Duodenal mucosa (tissue), 2 donors: Measurements from ENCODE around the gene DOK6.

Experiments used
- H3K27ac ChIP-seq: one replicate; pipeline ENCODE4 v1.7.0; 2013; ENCODE audit warnings: low read depth, low read length
- H3K27me3 ChIP-seq, 2 donors: one replicate each; pipeline ENCODE4 v1.7.0; 2013; ENCODE audit warnings: low read length in 2 of 2, control low read depth in 1 of 2; ENCODE audit not compliant: insufficient read depth in 2 of 2, control insufficient read depth in 1 of 2
- H3K36me3 ChIP-seq, 2 donors: one replicate each; pipeline ENCODE4 v1.7.0; 2013; ENCODE audit warnings: low read length in 2 of 2, control low read depth in 1 of 2; ENCODE audit not compliant: insufficient read depth in 2 of 2, control insufficient read depth in 1 of 2
- H3K4me1 ChIP-seq, 2 donors: one replicate each; pipeline ENCODE4 v1.7.0; 2013; ENCODE audit warnings: low read length in 2 of 2, control low read depth in 1 of 2; ENCODE audit not compliant: insufficient read depth in 2 of 2, control insufficient read depth in 1 of 2
- H3K4me3 ChIP-seq, 2 donors: one replicate each; pipeline ENCODE4 v1.7.0; 2013; ENCODE audit warnings: low read length in 2 of 2, low read depth in 1 of 2
- H3K9ac ChIP-seq, 2 donors: one replicate each; pipeline ENCODE4 v1.7.0; 2013; ENCODE audit warnings: low read length in 2 of 2, low read depth in 1 of 2
- H3K9me3 ChIP-seq, 2 donors: one replicate each; pipeline ENCODE4 v1.7.0; 2013; ENCODE audit warnings: low read length in 2 of 2, control low read depth in 1 of 2; ENCODE audit not compliant: control insufficient read depth in 1 of 2

The DOK6 gene

DNA sequence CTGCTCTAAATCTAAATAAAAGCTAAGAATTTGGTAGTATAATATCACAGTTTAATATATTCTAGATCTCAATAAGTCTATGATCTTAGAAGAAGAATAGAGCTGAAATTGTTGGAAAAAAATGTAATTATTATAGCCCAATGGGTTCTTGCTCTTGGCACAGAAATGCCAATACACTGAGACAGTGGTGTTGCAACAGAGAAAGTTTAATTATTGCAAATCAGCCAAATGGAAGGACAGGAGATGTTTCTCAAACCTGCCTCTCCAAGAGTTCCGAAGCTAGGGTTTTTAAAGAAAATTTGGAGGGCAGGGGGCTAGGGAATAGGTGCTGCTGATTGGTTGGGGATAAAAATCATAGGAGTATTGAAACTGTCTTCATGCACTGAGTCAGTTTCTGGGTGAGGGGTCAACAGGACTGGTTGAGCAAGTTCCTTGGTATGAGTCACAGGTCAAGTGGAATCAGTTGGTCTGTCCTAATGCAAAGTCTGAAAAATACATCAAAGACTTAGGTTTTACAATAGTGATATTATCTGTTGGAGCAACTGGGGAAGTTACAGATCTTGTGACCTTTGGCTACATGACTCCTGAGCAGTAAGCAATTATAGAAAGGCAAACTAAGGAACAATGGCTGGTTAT, 318.3 kb downstream of the DOK6 start:
- Histone ChIP-seq H3K4me3 (no peak overlapping the region), H3K4me1 (no peaks in the 10 kb centered on the region), H3K9ac (no peak overlapping the region), H3K36me3 (no peaks in the 10 kb centered on the region), H3K9me3 (peaks cover 17 to 19% of the 10 kb centered on the region in 2 donors), H3K27me3 (no peaks in the 10 kb centered on the region), H3K27ac (no peak overlapping the region)

- Histone ChIP-seq H3K4me1 (no peaks in the 10 kb centered on the region), H3K4me3 (no peak overlapping the region), H3K9me3 (peaks cover 17 to 19% of the 10 kb centered on the region in 2 donors), H3K36me3 (no peaks in the 10 kb centered on the region), H3K9ac (no peak overlapping the region), H3K27me3 (no peaks in the 10 kb centered on the region), H3K27ac (no peak overlapping the region)
These were observed 319.7 kb downstream of the DOK6 start for GRCh38 chr18:69720422-69720821.

DNA sequence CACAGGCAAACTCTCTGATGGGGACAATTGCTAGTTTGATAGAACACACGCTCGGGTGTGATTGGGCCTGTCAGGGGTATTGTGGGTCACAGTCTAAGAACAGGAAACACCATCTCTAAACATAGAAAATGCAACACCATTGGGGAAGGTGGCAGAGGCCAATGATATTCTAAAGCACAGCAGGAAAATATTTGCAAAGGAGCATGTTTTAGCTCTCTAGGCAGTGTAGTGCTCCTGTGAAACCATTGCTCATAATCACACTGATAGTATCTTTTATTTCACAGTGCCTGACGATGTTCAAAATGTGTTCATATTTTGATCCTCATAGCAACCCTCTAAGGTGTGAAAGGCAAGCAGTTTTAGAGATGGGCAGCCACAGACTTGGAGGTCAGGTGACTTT, 322.7 kb downstream of the DOK6 start:
- no peaks in the 10 kb centered on the region for H3K4me1 ChIP-seq
- H3K27me3 ChIP-seq, result no peaks in the 10 kb centered on the region
- no peaks in the 10 kb centered on the region for H3K36me3 ChIP-seq
- peaks cover 11 to 18% of the 10 kb centered on the region in 2 donors for H3K9me3 ChIP-seq
- no peak overlapping the region for H3K4me3 ChIP-seq
- no peak overlapping the region for H3K9ac ChIP-seq
- no peak overlapping the region for H3K27ac ChIP-seq

DNA sequence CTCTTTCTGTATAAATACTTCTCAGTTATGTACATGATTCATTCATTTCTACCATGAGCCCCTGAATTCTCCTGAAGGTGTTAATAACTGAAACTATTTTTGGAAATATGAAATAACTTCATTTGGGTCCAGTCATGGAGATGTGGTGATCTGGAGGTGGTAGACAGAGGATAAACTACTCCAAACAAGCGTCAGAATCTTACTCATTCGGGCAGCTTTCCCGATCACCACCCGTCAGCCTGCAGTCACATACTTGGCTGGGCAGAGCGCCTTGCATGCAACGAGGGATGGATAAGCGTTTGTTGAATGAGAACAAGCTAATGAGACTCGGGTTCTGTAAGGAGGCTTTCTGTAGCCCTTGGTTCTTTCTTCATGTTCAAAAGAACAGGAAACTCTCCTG, 324.3 kb downstream of the DOK6 start:
- Histone ChIP-seq H3K9me3 (peaks cover 0 to 2% of the 10 kb centered on the region in 2 donors), H3K4me3 (no peak overlapping the region), H3K9ac (no peak overlapping the region), H3K36me3 (no peaks in the 10 kb centered on the region), H3K4me1 (no peaks in the 10 kb centered on the region), H3K27ac (no peak overlapping the region), H3K27me3 (no peaks in the 10 kb centered on the region)

- no peaks in the 10 kb centered on the region for H3K36me3 ChIP-seq
- no peak overlapping the region for H3K27ac ChIP-seq
- H3K4me1 ChIP-seq, result no peaks in the 10 kb centered on the region
- H3K9ac ChIP-seq, result no peak overlapping the region
- H3K27me3 ChIP-seq, result no peaks in the 10 kb centered on the region
- no peaks in the 10 kb centered on the region for H3K9me3 ChIP-seq
- H3K4me3 ChIP-seq, result no peak overlapping the region
These were observed 325.3 kb downstream of the DOK6 start for GRCh38 chr18:69725855-69726508.

DNA sequence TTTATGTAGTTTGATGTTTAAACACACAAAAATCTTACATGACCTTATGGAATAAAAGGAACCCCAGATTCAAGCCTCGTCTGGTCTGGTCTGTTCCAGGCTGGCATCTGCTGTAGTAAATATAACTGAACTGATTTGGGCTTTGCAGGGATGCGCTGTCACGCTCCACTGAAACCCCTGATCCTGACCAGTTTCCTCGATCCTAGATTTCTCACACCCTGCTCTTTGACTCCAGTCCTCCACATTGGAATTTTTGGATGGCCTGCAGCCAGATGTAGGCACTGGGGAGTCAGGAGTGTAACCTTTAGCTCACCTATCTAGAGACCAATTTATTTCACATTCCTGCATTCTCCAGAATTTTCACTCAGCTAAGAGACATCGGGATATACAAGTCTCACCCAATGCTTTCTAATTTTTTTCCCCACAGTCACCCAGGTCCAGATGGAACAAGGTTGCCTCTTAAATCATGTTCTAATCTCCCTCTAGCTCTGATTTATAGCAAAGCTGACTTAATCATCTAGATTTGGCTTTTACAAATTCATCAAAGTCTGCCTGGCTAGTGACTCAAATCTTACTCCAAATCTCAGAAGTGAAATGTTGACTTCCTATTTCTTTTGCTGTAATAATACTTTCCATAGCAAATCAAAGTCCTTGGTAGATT, 327.4 kb downstream of the DOK6 start:
- Histone ChIP-seq H3K4me3 (no peak overlapping the region), H3K4me1 (no peaks in the 10 kb centered on the region), H3K27ac (no peak overlapping the region), H3K9ac (no peak overlapping the region), H3K36me3 (no peaks in the 10 kb centered on the region), H3K9me3 (no peaks in the 10 kb centered on the region), H3K27me3 (no peaks in the 10 kb centered on the region)

DNA sequence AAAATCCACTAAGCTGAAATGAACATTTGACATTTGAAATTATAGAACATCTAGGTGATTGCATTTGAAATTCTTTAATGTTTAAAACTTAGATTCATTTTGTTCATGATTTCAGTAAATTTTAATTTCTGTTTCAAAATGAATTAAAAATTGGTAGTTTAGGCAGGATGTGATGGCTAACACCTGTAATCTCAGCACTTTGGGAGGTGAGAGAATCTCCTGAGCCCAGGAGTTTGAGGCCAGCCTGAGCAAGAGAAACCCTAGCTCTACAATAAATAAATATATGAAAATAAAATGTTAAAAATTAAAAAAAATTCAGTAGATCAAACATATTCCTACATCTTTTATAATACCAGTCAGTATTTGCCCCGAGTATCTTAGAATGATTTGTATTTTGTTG, 330.0 kb downstream of the DOK6 start:
- H3K9me3 ChIP-seq, result no peaks in the 10 kb centered on the region
- no peaks in the 10 kb centered on the region for H3K36me3 ChIP-seq
- H3K4me1 ChIP-seq, result no peaks in the 10 kb centered on the region
- H3K27ac ChIP-seq, result no peak overlapping the region
- no peak overlapping the region for H3K4me3 ChIP-seq
- H3K27me3 ChIP-seq, result no peaks in the 10 kb centered on the region
- H3K9ac ChIP-seq, result no peak overlapping the region

- no peaks in the 10 kb centered on the region for H3K9me3 ChIP-seq
- no peaks in the 10 kb centered on the region for H3K27me3 ChIP-seq
- H3K4me1 ChIP-seq, result no peaks in the 10 kb centered on the region
These were observed 333.8 kb downstream of the DOK6 start for GRCh38 chr18:69734536-69734935.

GRCh38 chr18:69736730-69737129, 336.0 kb downstream of the DOK6 start:
- no peaks in the 10 kb centered on the region for H3K9me3 ChIP-seq
- no peaks in the 10 kb centered on the region for H3K4me1 ChIP-seq
- H3K27me3 ChIP-seq, result no peaks in the 10 kb centered on the region
- no peak overlapping the region for H3K4me3 ChIP-seq
- H3K27ac ChIP-seq, result no peak overlapping the region
- H3K9ac ChIP-seq, result no peak overlapping the region
- no peaks in the 10 kb centered on the region for H3K36me3 ChIP-seq

More at GRCh38 chr18:69734536-69734935, 333.8 kb downstream of the DOK6 start:
- Histone ChIP-seq H3K36me3 (no peaks in the 10 kb centered on the region), H3K4me3 (no peak overlapping the region), H3K9ac (no peak overlapping the region), H3K27ac (no peak overlapping the region)

DNA sequence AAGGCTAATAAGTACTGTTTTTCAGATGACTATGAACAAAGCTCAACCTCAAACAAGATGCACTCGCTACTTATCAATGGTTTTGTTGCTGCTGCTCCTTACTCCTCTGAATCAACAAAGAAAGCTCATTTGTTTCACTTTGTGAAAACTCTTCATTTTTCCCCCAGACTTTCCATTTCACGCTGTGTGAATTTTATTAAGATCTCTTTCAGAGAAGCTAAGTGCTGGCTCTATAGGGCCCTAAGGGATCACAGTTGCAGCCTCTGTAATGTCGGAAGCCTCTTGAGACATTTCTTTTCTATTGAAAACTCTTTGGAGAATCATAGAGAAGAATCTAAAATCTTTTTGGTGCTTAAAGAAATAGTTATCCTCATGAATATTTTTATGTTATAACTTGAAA, 337.2 kb downstream of the DOK6 start:
- Histone ChIP-seq H3K4me1 (no peaks in the 10 kb centered on the region), H3K27ac (no peak overlapping the region), H3K4me3 (no peak overlapping the region), H3K27me3 (no peaks in the 10 kb centered on the region), H3K9ac (no peak overlapping the region), H3K36me3 (no peaks in the 10 kb centered on the region), H3K9me3 (no peaks in the 10 kb centered on the region)
